Keratinocyte (primary cell): Measurements from ENCODE around the gene HES7. TPM values are rescaled to one million over a fixed set of nuclear protein-coding genes. Genes with fewer than 3 reads are reported as not detected.

Experiments used
- DNase-seq: peaks from one replicate; pipeline ENCODE4 v3.0.0-alpha.2; 2011; ENCODE audit warnings: low read depth, missing footprints, low spot score
- FAIRE-seq: peaks from 2 replicates; lab custom pipeline; 2011; peaks lifted over from hg19 to GRCh38; lab: Jason Lieb, UNC
- H2AFZ ChIP-seq: 2 replicates; pipeline ENCODE4 v1.6.0; 2012; ENCODE audit warnings: low read length, control low read depth, inconsistent platforms; ENCODE audit not compliant: control insufficient read depth
- H3K27ac ChIP-seq: 2 replicates; pipeline ENCODE4 v1.5.1; 2011; ENCODE audit warnings: low read length; ENCODE audit not compliant: control insufficient read depth, insufficient read depth
- H3K27me3 ChIP-seq: 3 replicates; pipeline ENCODE4 v1.6.0; 2011; ENCODE audit warnings: low read length; ENCODE audit not compliant: control insufficient read depth, insufficient read depth; ENCODE audit errors: extremely low read depth
- H3K36me3 ChIP-seq, 2 experiments: 2 replicates in 1 of 2; 3 replicates in 1 of 2; pipeline ENCODE4 v1.5.1; 2011; ENCODE audit warnings: low read length in 2 of 2, mild to moderate bottlenecking in 1 of 2; ENCODE audit not compliant: control insufficient read depth in 2 of 2, insufficient read depth in 2 of 2; ENCODE audit errors: extremely low read depth in 1 of 2
- H3K4me1 ChIP-seq: 3 replicates; pipeline ENCODE4 v1.5.1; 2011; ENCODE audit warnings: low read length; ENCODE audit not compliant: control insufficient read depth, insufficient read depth; ENCODE audit errors: extremely low read depth
- H3K4me2 ChIP-seq: 3 replicates; pipeline ENCODE4 v1.6.0; 2011; ENCODE audit warnings: low read depth, low read length; ENCODE audit not compliant: control insufficient read depth, insufficient read depth; ENCODE audit errors: extremely low read depth
- H3K4me3 ChIP-seq, 3 experiments: fragments of 200-600 bp in 1 of 3; sonication (generic) in 1 of 3; 2 replicates in 2 of 3; 3 replicates in 1 of 3; pipeline ENCODE4 v1.5.1; 2011 to 2016; ENCODE audit warnings: low read length in 3 of 3, mild to moderate bottlenecking in 3 of 3, control low read depth in 2 of 3, inconsistent platforms in 1 of 3, low read depth in 1 of 3, mixed read lengths in 1 of 3, mixed run types in 1 of 3, moderate library complexity in 1 of 3; ENCODE audit not compliant: control insufficient read depth in 2 of 3, insufficient read depth in 2 of 3; ENCODE audit errors: extremely low read depth in 1 of 3
- H3K79me2 ChIP-seq: 2 replicates; pipeline ENCODE4 v1.6.0; 2012; ENCODE audit warnings: low read length; ENCODE audit not compliant: control insufficient read depth, insufficient read depth
- H3K9ac ChIP-seq: 3 replicates; pipeline ENCODE4 v1.6.0; 2011; ENCODE audit warnings: low read length; ENCODE audit not compliant: control insufficient read depth, insufficient read depth; ENCODE audit errors: extremely low read depth
- H3K9me1 ChIP-seq: 3 replicates; pipeline ENCODE4 v1.6.0; 2011; ENCODE audit warnings: low read length; ENCODE audit not compliant: control insufficient read depth, insufficient read depth; ENCODE audit errors: extremely low read depth
- H3K9me3 ChIP-seq: 2 replicates; pipeline ENCODE4 v1.5.1; 2012; ENCODE audit warnings: low read depth, low read length; ENCODE audit not compliant: control insufficient read depth
- H4K20me1 ChIP-seq: 3 replicates; pipeline ENCODE4 v1.6.0; 2011; ENCODE audit warnings: low read length; ENCODE audit not compliant: control insufficient read depth, insufficient read depth; ENCODE audit errors: extremely low read depth
- CTCF ChIP-seq, 3 experiments: IDR thresholded peaks in 1 of 3; conservative IDR thresholded peaks in 1 of 3; optimal IDR thresholded peaks in 1 of 3; 2 replicates in 2 of 3; 3 replicates in 1 of 3; pipeline versions ENCODE3 to v1.5.1; 2011; ENCODE audit warnings: low read length in 3 of 3, mild to moderate bottlenecking in 3 of 3, moderate library complexity in 2 of 3, control low read depth in 1 of 3, inconsistent platforms in 1 of 3; ENCODE audit not compliant: insufficient read depth in 2 of 3; ENCODE audit errors: extremely low read depth in 1 of 3
- EZH2 ChIP-seq: IDR thresholded peaks from one replicate; pipeline ENCODE4 v1.6.1; 2012; ENCODE audit warnings: inconsistent platforms, mild to moderate bottlenecking, low read length, moderate library complexity
- dilution Hi-C: fragments of 300-500 bp; cut with MboI; formaldehyde crosslinking; loops from one replicate; pipeline ENCODE4 v1.7.0; 2020; ENCODE audit warnings: low sequenced_read_pairs; ENCODE audit not compliant: extremely low pct_ligation_motif_present
- polyA plus RNA-seq, 5 experiments: library from polyadenylated mRNA; depleted of rRNA in 3 of 5; stranded (reverse) in 3 of 5; stranded (forward) in 1 of 5; unstranded in 1 of 5; fragments of >200 nt; gene quantifications; 1 replicate in 1 of 5; 2 replicates in 3 of 5; 3 replicates in 1 of 5; pipeline versions ENCODE4 v1.2.1 to v1.2.3, GENCODE V29; 2011 to 2012; ENCODE audit warnings: missing spikeins in 2 of 5, low read depth in 1 of 5, low replicate concordance in 1 of 5

The HES7 gene
- polyA plus RNA-seq, 1 donor (not counting 4 experiments of a cell fraction or from before 2014, with no cell fraction given): 0.33 TPM

GRCh38 chr17:8149419-8150193 is 25.7 kb upstream of the HES7 start:
- H3K36me3 ChIP-seq: peaks cover 48 to 63% of the 10 kb centered on the region in 2 experiments
- no peak overlapping the region for H3K27ac ChIP-seq
- dilution Hi-C loops: no loop called here
- H3K9me3 ChIP-seq: no peaks in the 10 kb centered on the region
- H3K4me3 ChIP-seq: no peak overlapping the region
- H3K9ac ChIP-seq: no peak overlapping the region
- peaks cover 11% of the 10 kb centered on the region for H3K9me1 ChIP-seq
- H3K4me1 ChIP-seq: peaks cover 33% of the 10 kb centered on the region
- FAIRE-seq (no peak), DNase-seq (no peak)
- peaks cover 37% of the 10 kb centered on the region for H3K79me2 ChIP-seq
- no peak overlapping the region for H2AFZ ChIP-seq
- H3K4me2 ChIP-seq: no peak overlapping the region
- H4K20me1 ChIP-seq: peaks cover 18% of the 10 kb centered on the region
- TF ChIP-seq CTCF (optimal IDR thresholded peaks at IDR 0.05 in 1 of 3, IDR thresholded peaks at IDR 0.05 in 1 of 3, conservative IDR thresholded peaks at IDR 0.05 in 1 of 3; ENCODE audit: extremely low read depth in 1 of 3, insufficient read depth in 2 of 3, low read length in 3 of 3) (no peak), EZH2 (no peak)
- H3K27me3 ChIP-seq: no peaks in the 10 kb centered on the region

- Histone ChIP-seq H4K20me1 (peaks cover 20% of the 10 kb centered on the region), H3K27ac (no peak overlapping the region), H3K9me3 (no peaks in the 10 kb centered on the region), H3K36me3 (peaks cover 56 to 73% of the 10 kb centered on the region in 2 experiments), H3K4me2 (no peak overlapping the region), H3K4me3 (no peak overlapping the region), H3K4me1 (peaks cover 28% of the 10 kb centered on the region), H3K27me3 (no peaks in the 10 kb centered on the region), H3K9ac (no peak overlapping the region), H2AFZ (no peak overlapping the region), H3K79me2 (peaks cover 35% of the 10 kb centered on the region), H3K9me1 (peaks cover 11% of the 10 kb centered on the region)
- dilution Hi-C loops: no loop called here
- TF ChIP-seq CTCF (optimal IDR thresholded peaks at IDR 0.05 in 1 of 3, IDR thresholded peaks at IDR 0.05 in 1 of 3, conservative IDR thresholded peaks at IDR 0.05 in 1 of 3; ENCODE audit: extremely low read depth in 1 of 3, insufficient read depth in 2 of 3, low read length in 3 of 3): no peak
- TF ChIP-seq EZH2: no peak
- FAIRE-seq (no peak), DNase-seq (no peak)
These were observed 24.7 kb upstream of the HES7 start for GRCh38 chr17:8148560-8148959.
